ENCODE measurements around the gene LINGO4.

The LINGO4 gene

DNA sequence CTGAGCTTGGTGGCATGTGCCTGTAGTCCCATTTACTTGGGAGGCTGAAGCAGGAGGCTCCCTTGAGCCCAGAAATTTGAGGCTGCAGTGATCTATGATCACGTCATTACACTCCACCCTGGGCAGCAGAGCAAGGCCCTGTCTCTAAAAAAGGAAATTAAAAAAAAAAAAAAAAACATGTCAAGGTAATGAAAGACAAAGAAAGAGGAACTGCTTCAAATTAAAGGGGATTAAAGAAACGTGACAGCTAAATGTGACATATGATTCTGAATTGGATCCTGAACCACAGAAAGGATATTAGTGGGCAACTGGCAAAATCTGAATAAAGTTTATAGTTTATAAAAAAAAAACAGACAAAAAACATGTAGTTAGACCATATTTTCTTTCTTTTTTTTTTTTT, 38.2 kb upstream of the LINGO4 start:
- peaks cover 100% of the 10 kb centered on the region for H3K27me3 ChIP-seq
- no peaks in the 10 kb centered on the region for H3K9me3 ChIP-seq
- H3K4me3 ChIP-seq (ENCODE audit: low read depth in 1 of 2, low read length in 1 of 2): no peak overlapping the region
- peaks cover 6 to 12% of the 10 kb centered on the region in 2 experiments for H3K4me1 ChIP-seq (ENCODE audit: control insufficient read depth in 1 of 2, insufficient read depth in 1 of 2, low read depth in 1 of 2, low read length in 1 of 2)
- no peaks in the 10 kb centered on the region for H3K36me3 ChIP-seq
- no peak overlapping the region for H3K27ac ChIP-seq
- TF ChIP-seq, protein P1, sequence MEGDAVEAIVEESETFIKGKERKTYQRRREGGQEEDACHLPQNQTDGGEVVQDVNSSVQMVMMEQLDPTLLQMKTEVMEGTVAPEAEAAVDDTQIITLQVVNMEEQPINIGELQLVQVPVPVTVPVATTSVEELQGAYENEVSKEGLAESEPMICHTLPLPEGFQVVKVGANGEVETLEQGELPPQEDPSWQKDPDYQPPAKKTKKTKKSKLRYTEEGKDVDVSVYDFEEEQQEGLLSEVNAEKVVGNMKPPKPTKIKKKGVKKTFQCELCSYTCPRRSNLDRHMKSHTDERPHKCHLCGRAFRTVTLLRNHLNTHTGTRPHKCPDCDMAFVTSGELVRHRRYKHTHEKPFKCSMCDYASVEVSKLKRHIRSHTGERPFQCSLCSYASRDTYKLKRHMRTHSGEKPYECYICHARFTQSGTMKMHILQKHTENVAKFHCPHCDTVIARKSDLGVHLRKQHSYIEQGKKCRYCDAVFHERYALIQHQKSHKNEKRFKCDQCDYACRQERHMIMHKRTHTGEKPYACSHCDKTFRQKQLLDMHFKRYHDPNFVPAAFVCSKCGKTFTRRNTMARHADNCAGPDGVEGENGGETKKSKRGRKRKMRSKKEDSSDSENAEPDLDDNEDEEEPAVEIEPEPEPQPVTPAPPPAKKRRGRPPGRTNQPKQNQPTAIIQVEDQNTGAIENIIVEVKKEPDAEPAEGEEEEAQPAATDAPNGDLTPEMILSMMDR (IDR thresholded peaks at IDR 0.05): no peak

DNA sequence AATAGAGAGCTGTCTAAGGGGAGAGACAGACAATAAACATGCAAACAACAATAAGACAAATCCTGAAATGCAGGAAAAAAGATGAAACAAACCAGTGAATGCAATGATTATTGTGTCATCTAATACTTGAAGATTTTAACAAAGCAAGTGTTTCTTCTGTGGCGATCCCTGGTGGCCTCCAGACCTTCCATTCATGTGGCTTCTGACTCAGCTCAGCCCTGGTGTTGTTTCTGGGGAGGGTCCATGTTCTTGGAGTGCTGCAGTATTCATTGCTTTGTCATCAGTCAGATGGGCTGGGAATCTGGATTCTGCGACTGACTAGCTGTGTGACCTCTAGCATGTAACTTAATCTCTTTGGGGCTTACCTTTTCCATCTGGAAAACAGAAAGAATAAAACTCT, 35.9 kb upstream of the LINGO4 start:
- peaks cover 100% of the 10 kb centered on the region for H3K27me3 ChIP-seq
- TF ChIP-seq, protein P1 (IDR thresholded peaks at IDR 0.05): no peak

DNA sequence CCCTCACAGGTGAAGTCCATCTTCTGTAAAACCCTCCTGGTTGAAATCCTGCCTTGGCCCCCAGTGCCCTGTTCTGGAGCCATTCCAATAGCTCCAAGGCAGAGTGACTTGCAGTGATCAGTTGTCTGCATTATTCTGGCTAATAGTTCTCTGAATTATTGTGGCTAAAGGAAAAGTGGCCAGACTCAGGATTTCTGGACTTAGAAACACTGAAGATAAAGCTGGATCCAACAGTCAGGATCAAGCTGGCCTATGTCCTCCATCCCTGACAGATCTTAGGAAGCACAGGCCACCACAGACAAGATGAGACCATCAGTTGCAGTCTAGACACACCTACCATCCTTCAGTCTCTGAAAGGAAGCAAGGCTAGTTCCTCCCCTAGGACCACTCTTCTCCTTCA, 35.2 kb upstream of the LINGO4 start:
- Histone ChIP-seq H3K9me3 (no peaks in the 10 kb centered on the region), H3K27ac (no peak overlapping the region), H3K36me3 (no peaks in the 10 kb centered on the region), H3K4me3 (ENCODE audit: low read depth in 1 of 2, low read length in 1 of 2) (no peak overlapping the region), H3K27me3 (peaks cover 100% of the 10 kb centered on the region), H3K4me1 (ENCODE audit: control insufficient read depth in 1 of 2, insufficient read depth in 1 of 2, low read depth in 1 of 2, low read length in 1 of 2) (peaks cover 7 to 20% of the 10 kb centered on the region in 2 experiments)
- TF ChIP-seq, protein P1 (IDR thresholded peaks at IDR 0.05): no peak

More for the DNA sequence above, 35.9 kb upstream of the LINGO4 start:
- no peak overlapping the region for H3K4me3 ChIP-seq (ENCODE audit: low read depth in 1 of 2, low read length in 1 of 2)
- no peaks in the 10 kb centered on the region for H3K36me3 ChIP-seq
- no peak overlapping the region for H3K27ac ChIP-seq
- H3K9me3 ChIP-seq: no peaks in the 10 kb centered on the region
- peaks cover 7 to 20% of the 10 kb centered on the region in 2 experiments for H3K4me1 ChIP-seq (ENCODE audit: control insufficient read depth in 1 of 2, insufficient read depth in 1 of 2, low read depth in 1 of 2, low read length in 1 of 2)

DNA sequence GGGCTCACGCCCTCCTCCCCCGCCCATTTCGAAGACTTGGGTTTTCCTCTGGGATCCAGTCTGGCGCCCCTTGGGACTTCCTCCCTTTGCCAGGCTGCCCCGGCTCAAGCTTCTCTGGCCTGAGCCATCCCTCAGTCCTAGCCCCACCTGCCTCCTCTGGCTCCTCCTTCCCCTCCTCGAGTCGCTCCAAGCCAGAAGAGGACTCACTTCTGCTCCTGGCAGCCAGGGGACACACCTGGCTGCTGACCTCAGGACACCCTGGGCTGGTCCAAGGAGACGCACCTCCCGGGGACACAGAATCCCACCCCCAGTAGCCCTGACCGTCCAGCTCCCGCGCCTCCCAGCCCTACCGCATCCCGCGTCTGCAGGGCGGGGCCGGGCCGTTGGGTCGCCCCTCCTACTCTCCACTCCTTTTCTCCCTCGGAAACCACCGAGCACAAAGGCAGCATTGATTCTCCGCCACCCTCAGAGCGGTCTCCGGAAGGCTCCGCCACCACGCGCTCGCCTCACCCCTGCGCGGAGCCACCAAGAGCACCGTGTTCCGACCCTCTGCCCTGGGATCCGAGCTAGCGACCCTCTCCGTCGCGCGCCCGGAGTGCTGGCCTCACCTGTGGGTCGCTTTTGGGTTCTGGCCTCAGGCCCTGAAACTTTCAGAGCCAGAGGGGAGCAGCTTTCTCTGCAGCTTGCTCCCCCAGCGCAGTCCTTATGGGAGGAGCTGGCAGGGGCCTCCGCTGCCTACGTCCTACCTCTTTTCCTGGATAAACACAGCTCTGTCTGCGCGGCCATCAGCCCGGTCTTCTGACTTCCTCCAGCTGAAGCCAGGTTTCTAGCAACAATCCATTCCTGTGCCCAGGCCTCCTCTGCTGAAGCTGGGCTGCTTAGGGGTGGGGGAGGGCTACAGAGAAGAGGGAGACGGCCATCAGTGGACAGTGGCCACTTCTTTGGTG, 34.5 kb upstream of the LINGO4 start, which contains the start of gene C2CD4D:
Gene C2CD4D, minus strand, starts transcription at position 364 of the 947 bp plus-strand sequence. CDS start 831 bp downstream, outside the sequence.
- H3K4me3 ChIP-seq (ENCODE audit: low read depth in 1 of 2, low read length in 1 of 2): no peak within 1 kb of the TSS
- peaks cover 100% of the 10 kb centered on the region for H3K27me3 ChIP-seq
- no peak within 1 kb of the TSS for H3K27ac ChIP-seq
- H3K36me3 ChIP-seq: no peaks in the 10 kb centered on the region
- TF ChIP-seq, protein P1 (IDR thresholded peaks at IDR 0.05): no peak
- no peaks in the 10 kb centered on the region for H3K9me3 ChIP-seq
- H3K4me1 ChIP-seq (ENCODE audit: control insufficient read depth in 1 of 2, insufficient read depth in 1 of 2, low read depth in 1 of 2, low read length in 1 of 2): peaks cover 7 to 20% of the 10 kb centered on the region in 2 experiments

DNA sequence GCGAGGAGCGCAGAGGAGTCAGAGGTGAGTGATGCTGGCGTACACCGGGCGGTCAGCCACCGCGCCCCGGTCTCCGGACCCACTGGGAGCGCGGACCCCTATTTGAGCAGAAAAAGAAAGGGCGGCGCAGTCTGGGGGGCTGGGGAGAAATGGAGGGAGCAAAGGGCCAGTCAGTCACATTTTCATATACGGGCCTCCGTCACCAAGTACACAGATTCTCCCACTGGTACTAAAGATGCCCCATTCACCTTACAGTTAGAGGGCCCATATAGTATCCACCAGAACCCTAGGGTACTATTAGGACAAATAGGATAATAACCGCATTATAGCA, 33.8 kb upstream of the LINGO4 start:
- H3K27ac ChIP-seq: no peak overlapping the region
- H3K27me3 ChIP-seq: peaks cover 99% of the 10 kb centered on the region
- TF ChIP-seq, protein P1 (IDR thresholded peaks at IDR 0.05): no peak
- no peaks in the 10 kb centered on the region for H3K36me3 ChIP-seq
- peaks cover 7 to 20% of the 10 kb centered on the region in 2 experiments for H3K4me1 ChIP-seq (ENCODE audit: control insufficient read depth in 1 of 2, insufficient read depth in 1 of 2, low read depth in 1 of 2, low read length in 1 of 2)
- no peaks in the 10 kb centered on the region for H3K9me3 ChIP-seq
- H3K4me3 ChIP-seq (ENCODE audit: low read depth in 1 of 2, low read length in 1 of 2): no peak overlapping the region

Data from neutrophil (primary cell).